WTC11 (cell line): ENCODE results near the gene C16orf54. TPM values are rescaled to one million over a fixed set of nuclear protein-coding genes. Genes with fewer than 3 reads are reported as not detected.
A peak's percentile ranks its signal among the peaks of the same experiment; 100 is the strongest.

Experiments used
- ATAC-seq: fragments of 200-7000 bp; cut with Tn5 transposase; 2 replicates; pipeline ENCODE4 v1.10.0; 2021; ENCODE audit warnings: mild to moderate bottlenecking, moderate library complexity
- CTCF ChIA-PET: fragments of 300-600 bp; sonication (Branson Sonifier 250); formaldehyde crosslinking; loops from one replicate; lab custom pipeline; 2021; ENCODE audit warnings: antibody characterized with exemption; lab: Charles Lee
- POLR2A ChIA-PET: fragments of 350-600 bp; sonication (Branson Sonifier 250); formaldehyde crosslinking; loops from one replicate; lab custom pipeline; 2021; ENCODE audit warnings: antibody characterized with exemption; lab: Charles Lee
- DNase-seq: peaks from one replicate; pipeline ENCODE4 v3.0.0; 2021; ENCODE audit warnings: low spot score
- H3K27ac Mint-ChIP-seq: 2 replicates; pipeline ENCODE4 v1.8.0; 2021; ENCODE audit warnings: mixed read lengths
- H3K27me3 Mint-ChIP-seq: 2 replicates; pipeline ENCODE4 v1.8.0; 2021; ENCODE audit warnings: low read depth, mild to moderate bottlenecking, moderate library complexity, mixed read lengths
- H3K36me3 Mint-ChIP-seq: 2 replicates; pipeline ENCODE4 v1.8.0; 2021; ENCODE audit warnings: mixed read lengths
- H3K4me1 Mint-ChIP-seq: 2 replicates; pipeline ENCODE4 v1.8.0; 2022; ENCODE audit warnings: mixed read lengths
- H3K4me3 Mint-ChIP-seq: 2 replicates; pipeline ENCODE4 v1.8.0; 2021; ENCODE audit warnings: mild to moderate bottlenecking, moderate library complexity, mixed read lengths
- H3K9me3 Mint-ChIP-seq: 2 replicates; pipeline ENCODE4 v1.8.0; 2021; ENCODE audit warnings: mixed read lengths
- CBFB ChIP-seq: sonication (generic); formaldehyde crosslinking; IDR thresholded peaks from 2 replicates; pipeline ENCODE4 v1.8.1; 2022; ENCODE audit warnings: mild to moderate bottlenecking, low read depth, missing genetic modification reagents
- CREB1 ChIP-seq: sonication (generic); formaldehyde crosslinking; IDR thresholded peaks from 2 replicates; pipeline ENCODE4 v1.8.0; 2023; ENCODE audit warnings: mild to moderate bottlenecking, missing genetic modification reagents
- CREM ChIP-seq: sonication (generic); formaldehyde crosslinking; IDR thresholded peaks from 2 replicates; pipeline ENCODE4 v1.8.1; 2022; ENCODE audit warnings: mild to moderate bottlenecking, missing genetic modification reagents, moderate library complexity
- ELF4 ChIP-seq: sonication (generic); formaldehyde crosslinking; IDR thresholded peaks from 2 replicates; pipeline ENCODE4 v1.8.1; 2022; ENCODE audit warnings: low read depth, mild to moderate bottlenecking, moderate library complexity, missing genetic modification reagents
- FOXP4 ChIP-seq: sonication (generic); formaldehyde crosslinking; IDR thresholded peaks from 2 replicates; pipeline ENCODE4 v1.8.0; 2022; ENCODE audit warnings: mild to moderate bottlenecking, missing genetic modification reagents
- JUN ChIP-seq: sonication (generic); formaldehyde crosslinking; IDR thresholded peaks from 2 replicates; pipeline ENCODE4 v1.8.0; 2023; ENCODE audit warnings: mild to moderate bottlenecking, missing genetic modification reagents
- MLX ChIP-seq: sonication (generic); formaldehyde crosslinking; IDR thresholded peaks from 2 replicates; pipeline ENCODE4 v1.8.1; 2023; ENCODE audit warnings: mild to moderate bottlenecking, missing genetic modification reagents, moderate library complexity
- NR2C2 ChIP-seq: sonication (generic); formaldehyde crosslinking; IDR thresholded peaks from 2 replicates; pipeline ENCODE4 v1.8.0; 2022; ENCODE audit warnings: mild to moderate bottlenecking, missing genetic modification reagents
- NR3C1 ChIP-seq: sonication (generic); formaldehyde crosslinking; conservative IDR thresholded peaks from 2 replicates; pipeline ENCODE4 v1.8.1; 2023; ENCODE audit warnings: low read depth, mild to moderate bottlenecking, missing genetic modification reagents
- RORB ChIP-seq: fragments of 250-450 bp; sonication (Bioruptor Pico); IDR thresholded peaks from 2 replicates; pipeline ENCODE4 v1.9.0; 2021; ENCODE audit warnings: mild to moderate bottlenecking
- SMAD4 ChIP-seq: sonication (generic); formaldehyde crosslinking; IDR thresholded peaks from 2 replicates; pipeline ENCODE4 v1.8.0; 2022; ENCODE audit warnings: mild to moderate bottlenecking, missing genetic modification reagents
- TEAD4 ChIP-seq: sonication (generic); formaldehyde crosslinking; IDR thresholded peaks from 2 replicates; pipeline ENCODE4 v1.8.0; 2022; ENCODE audit warnings: mild to moderate bottlenecking, missing genetic modification reagents
- ZBTB21 ChIP-seq: sonication (generic); formaldehyde crosslinking; IDR thresholded peaks from 2 replicates; pipeline ENCODE4 v1.8.1; 2023; ENCODE audit warnings: mild to moderate bottlenecking, missing genetic modification reagents, borderline replicate concordance
- ZNF512 ChIP-seq: sonication (generic); formaldehyde crosslinking; IDR thresholded peaks from 2 replicates; pipeline ENCODE4 v1.8.1; 2022; ENCODE audit warnings: missing genetic modification reagents, borderline replicate concordance
- total RNA-seq: library from RNA; stranded (reverse); gene quantifications from 3 replicates; pipeline ENCODE4 v1.2.3, GENCODE V29; 2021
- TF ChIP-seq, protein P1 (sequence below): fragments of 250-450 bp; sonication (Bioruptor Pico); IDR thresholded peaks from 2 replicates; pipeline ENCODE4 v1.9.0; 2021; ENCODE audit warnings: mild to moderate bottlenecking
- TF ChIP-seq, protein P2 (sequence below): sonication (generic); formaldehyde crosslinking; IDR thresholded peaks from 2 replicates; pipeline ENCODE4 v1.8.1; 2023; ENCODE audit warnings: mild to moderate bottlenecking, missing genetic modification reagents
- TF ChIP-seq, protein P3 (sequence below): fragments of 250-450 bp; sonication (Bioruptor Pico); IDR thresholded peaks from 2 replicates; pipeline ENCODE4 v1.9.0; 2021; ENCODE audit warnings: mild to moderate bottlenecking, borderline replicate concordance

The C16orf54 gene
- total RNA-seq, 1 experiment from 2014 or later: 0.09 TPM

DNA sequence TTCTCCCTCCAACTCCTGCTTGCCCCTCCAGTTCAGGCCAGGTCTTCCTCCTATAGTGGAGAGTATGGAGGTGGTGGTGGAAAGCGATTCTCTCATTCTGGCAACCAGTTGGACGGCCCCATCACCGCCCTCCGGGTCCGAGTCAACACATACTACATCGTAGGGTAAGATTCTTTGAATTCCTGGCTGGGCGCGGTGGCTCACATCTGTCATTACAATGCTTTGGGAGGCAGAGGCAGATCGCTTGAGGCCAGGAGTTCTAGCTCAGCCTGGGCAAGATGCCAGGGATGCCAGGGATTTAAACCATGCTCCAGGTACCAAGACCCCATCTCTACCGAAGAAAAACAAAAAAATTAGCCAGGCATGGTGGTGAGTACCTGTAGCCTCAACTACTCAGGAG is 33.7 kb upstream of the C16orf54 start:
- peak; percentile 58 for ATAC-seq
- POLR2A ChIA-PET: interaction anchor here (0.6 kb wide), 1 partner anchor 283 kb away, joined by 5 read pairs; no protein-coding TSS in a partner anchor

More for the DNA sequence above, 33.7 kb upstream of the C16orf54 start:
- Mint-ChIP-seq H3K4me3 (no peak overlapping the region), H3K36me3 (no peaks in the 10 kb centered on the region), H3K27me3 (peaks cover 52% of the 10 kb centered on the region), H3K4me1 (peaks cover 15% of the 10 kb centered on the region)
- CTCF ChIA-PET: no interaction called here
- peak; percentile 26 for DNase-seq
- TF ChIP-seq MLX (no peak), NR3C1 (CRISPR knock-in tag) (no peak), ZNF512 (CRISPR knock-in tag) (no peak), SMAD4 (CRISPR knock-in tag) (no peak), NR2C2 (no peak), ELF4 (CRISPR knock-in tag) (no peak), CREB1 (no peak), CBFB (no peak), TEAD4 (CRISPR knock-in tag) (no peak), CREM (CRISPR knock-in tag) (no peak), FOXP4 (CRISPR knock-in tag) (no peak), RORB (CRISPR knock-in tag) (no peak), JUN (CRISPR knock-in tag) (no peak), ZBTB21 (CRISPR knock-in tag) (no peak)
- TF ChIP-seq, protein P1, sequence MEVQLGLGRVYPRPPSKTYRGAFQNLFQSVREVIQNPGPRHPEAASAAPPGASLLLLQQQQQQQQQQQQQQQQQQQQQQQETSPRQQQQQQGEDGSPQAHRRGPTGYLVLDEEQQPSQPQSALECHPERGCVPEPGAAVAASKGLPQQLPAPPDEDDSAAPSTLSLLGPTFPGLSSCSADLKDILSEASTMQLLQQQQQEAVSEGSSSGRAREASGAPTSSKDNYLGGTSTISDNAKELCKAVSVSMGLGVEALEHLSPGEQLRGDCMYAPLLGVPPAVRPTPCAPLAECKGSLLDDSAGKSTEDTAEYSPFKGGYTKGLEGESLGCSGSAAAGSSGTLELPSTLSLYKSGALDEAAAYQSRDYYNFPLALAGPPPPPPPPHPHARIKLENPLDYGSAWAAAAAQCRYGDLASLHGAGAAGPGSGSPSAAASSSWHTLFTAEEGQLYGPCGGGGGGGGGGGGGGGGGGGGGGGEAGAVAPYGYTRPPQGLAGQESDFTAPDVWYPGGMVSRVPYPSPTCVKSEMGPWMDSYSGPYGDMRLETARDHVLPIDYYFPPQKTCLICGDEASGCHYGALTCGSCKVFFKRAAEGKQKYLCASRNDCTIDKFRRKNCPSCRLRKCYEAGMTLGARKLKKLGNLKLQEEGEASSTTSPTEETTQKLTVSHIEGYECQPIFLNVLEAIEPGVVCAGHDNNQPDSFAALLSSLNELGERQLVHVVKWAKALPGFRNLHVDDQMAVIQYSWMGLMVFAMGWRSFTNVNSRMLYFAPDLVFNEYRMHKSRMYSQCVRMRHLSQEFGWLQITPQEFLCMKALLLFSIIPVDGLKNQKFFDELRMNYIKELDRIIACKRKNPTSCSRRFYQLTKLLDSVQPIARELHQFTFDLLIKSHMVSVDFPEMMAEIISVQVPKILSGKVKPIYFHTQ (CRISPR knock-in tag): no peak
- TF ChIP-seq, protein P2, sequence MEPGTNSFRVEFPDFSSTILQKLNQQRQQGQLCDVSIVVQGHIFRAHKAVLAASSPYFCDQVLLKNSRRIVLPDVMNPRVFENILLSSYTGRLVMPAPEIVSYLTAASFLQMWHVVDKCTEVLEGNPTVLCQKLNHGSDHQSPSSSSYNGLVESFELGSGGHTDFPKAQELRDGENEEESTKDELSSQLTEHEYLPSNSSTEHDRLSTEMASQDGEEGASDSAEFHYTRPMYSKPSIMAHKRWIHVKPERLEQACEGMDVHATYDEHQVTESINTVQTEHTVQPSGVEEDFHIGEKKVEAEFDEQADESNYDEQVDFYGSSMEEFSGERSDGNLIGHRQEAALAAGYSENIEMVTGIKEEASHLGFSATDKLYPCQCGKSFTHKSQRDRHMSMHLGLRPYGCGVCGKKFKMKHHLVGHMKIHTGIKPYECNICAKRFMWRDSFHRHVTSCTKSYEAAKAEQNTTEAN (CRISPR knock-in tag): no peak
- TF ChIP-seq, protein P3, sequence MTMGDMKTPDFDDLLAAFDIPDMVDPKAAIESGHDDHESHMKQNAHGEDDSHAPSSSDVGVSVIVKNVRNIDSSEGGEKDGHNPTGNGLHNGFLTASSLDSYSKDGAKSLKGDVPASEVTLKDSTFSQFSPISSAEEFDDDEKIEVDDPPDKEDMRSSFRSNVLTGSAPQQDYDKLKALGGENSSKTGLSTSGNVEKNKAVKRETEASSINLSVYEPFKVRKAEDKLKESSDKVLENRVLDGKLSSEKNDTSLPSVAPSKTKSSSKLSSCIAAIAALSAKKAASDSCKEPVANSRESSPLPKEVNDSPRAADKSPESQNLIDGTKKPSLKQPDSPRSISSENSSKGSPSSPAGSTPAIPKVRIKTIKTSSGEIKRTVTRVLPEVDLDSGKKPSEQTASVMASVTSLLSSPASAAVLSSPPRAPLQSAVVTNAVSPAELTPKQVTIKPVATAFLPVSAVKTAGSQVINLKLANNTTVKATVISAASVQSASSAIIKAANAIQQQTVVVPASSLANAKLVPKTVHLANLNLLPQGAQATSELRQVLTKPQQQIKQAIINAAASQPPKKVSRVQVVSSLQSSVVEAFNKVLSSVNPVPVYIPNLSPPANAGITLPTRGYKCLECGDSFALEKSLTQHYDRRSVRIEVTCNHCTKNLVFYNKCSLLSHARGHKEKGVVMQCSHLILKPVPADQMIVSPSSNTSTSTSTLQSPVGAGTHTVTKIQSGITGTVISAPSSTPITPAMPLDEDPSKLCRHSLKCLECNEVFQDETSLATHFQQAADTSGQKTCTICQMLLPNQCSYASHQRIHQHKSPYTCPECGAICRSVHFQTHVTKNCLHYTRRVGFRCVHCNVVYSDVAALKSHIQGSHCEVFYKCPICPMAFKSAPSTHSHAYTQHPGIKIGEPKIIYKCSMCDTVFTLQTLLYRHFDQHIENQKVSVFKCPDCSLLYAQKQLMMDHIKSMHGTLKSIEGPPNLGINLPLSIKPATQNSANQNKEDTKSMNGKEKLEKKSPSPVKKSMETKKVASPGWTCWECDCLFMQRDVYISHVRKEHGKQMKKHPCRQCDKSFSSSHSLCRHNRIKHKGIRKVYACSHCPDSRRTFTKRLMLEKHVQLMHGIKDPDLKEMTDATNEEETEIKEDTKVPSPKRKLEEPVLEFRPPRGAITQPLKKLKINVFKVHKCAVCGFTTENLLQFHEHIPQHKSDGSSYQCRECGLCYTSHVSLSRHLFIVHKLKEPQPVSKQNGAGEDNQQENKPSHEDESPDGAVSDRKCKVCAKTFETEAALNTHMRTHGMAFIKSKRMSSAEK (CRISPR knock-in tag): no peak
- TF ChIP-seq, all 79 proteins: peak for 0
- Mint-ChIP-seq H3K27ac (no peak overlapping the region), H3K9me3 (0 out of 2 replicates have a peak, but pooled peaks cover 3% of the 10 kb centered on the region)
